LNCaP clone FGC (cell line): Measurements from ENCODE around the gene SLC19A1.

ENCODE experiments used
- DNase-seq: peaks from one replicate; pipeline ENCODE4 v3.0.0-alpha.2; 2011; ENCODE audit warnings: low read depth
- H3K4me3 ChIP-seq: 2 replicates; pipeline ENCODE4 v1.5.1; 2011; ENCODE audit warnings: mild to moderate bottlenecking, low read depth, low read length, control low read depth
- CTCF ChIP-seq: IDR thresholded peaks from 2 replicates; pipeline ENCODE4 v1.5.1; 2012; ENCODE audit warnings: mild to moderate bottlenecking; ENCODE audit not compliant: control insufficient read depth, insufficient read depth; ENCODE audit errors: extremely low read depth

Gene SLC19A1

GRCh38 chr21:45485686-45486442, 56.4 kb downstream of the SLC19A1 start:
- no peak overlapping the region for H3K4me3 ChIP-seq
- DNase-seq = no peak
- TF ChIP-seq CTCF = no peak

- no peak overlapping the region for H3K4me3 ChIP-seq
- no peak for DNase-seq
- no peak for TF ChIP-seq CTCF
Measured at GRCh38 chr21:45484318-45484717, 57.9 kb downstream of the SLC19A1 start.

GRCh38 chr21:45482899-45483821, 59.1 kb downstream of the SLC19A1 start:
- no peak for TF ChIP-seq CTCF
- no peak overlapping the region for H3K4me3 ChIP-seq

GRCh38 chr21:45481977-45482898, 60.0 kb downstream of the SLC19A1 start:
- no peak for DNase-seq
- H3K4me3 ChIP-seq = no peak overlapping the region

More at GRCh38 chr21:45482899-45483821, 59.1 kb downstream of the SLC19A1 start:
- DNase-seq = no peak

GRCh38 chr21:45481566-45481965, 60.7 kb downstream of the SLC19A1 start:
- no peak for TF ChIP-seq CTCF
- no peak overlapping the region for H3K4me3 ChIP-seq
- no peak for DNase-seq

More at GRCh38 chr21:45481977-45482898, 60.0 kb downstream of the SLC19A1 start:
- TF ChIP-seq CTCF = no peak
